HG02798 (cell line): ENCODE results near the gene SRGAP3.
A peak's percentile ranks its signal among the peaks of the same experiment; 100 is the strongest.

Experiments
- ATAC-seq: cut with Tn5 transposase; IDR thresholded peaks from one replicate; pipeline ENCODE4 v1.9.1; 2021; ENCODE audit warnings: mild to moderate bottlenecking; ENCODE audit not compliant: unreplicated experiment, poor library complexity

The SRGAP3 gene

GRCh38 chr3:8997151-8997550 lies 252.3 kb downstream of the SRGAP3 start:
- ATAC-seq: no peak

- ATAC-seq: no peak
Observed at GRCh38 chr3:8996681-8997121, 252.7 kb downstream of the SRGAP3 start.

DNA sequence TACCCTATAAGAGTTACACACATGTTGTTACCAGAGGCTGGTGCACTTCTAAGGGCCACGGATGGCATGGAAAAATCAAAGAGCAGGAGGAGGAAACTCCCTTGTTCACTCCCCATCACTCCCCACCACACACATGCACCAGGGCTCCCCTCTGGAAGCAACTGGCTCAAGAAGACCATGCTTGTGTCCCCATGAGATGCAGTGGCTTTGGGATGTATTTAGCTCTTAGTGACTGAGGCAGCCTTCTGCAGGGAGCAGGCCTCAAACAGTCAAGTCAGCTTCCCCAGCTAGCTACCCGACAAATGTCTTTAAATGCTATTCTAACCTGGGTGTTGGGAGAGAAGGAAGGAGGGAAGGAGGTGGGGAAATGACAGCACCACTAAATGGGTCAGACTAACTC lies 253.2 kb downstream of the SRGAP3 start:
- no peak for ATAC-seq

GRCh38 chr3:8994226-8994625 lies 255.2 kb downstream of the SRGAP3 start:
- ATAC-seq: no peak

GRCh38 chr3:8993331-8993730 lies 256.1 kb downstream of the SRGAP3 start:
- ATAC-seq: no peak

- ATAC-seq: no peak
Observed at GRCh38 chr3:8992854-8993253, 256.6 kb downstream of the SRGAP3 start.

DNA sequence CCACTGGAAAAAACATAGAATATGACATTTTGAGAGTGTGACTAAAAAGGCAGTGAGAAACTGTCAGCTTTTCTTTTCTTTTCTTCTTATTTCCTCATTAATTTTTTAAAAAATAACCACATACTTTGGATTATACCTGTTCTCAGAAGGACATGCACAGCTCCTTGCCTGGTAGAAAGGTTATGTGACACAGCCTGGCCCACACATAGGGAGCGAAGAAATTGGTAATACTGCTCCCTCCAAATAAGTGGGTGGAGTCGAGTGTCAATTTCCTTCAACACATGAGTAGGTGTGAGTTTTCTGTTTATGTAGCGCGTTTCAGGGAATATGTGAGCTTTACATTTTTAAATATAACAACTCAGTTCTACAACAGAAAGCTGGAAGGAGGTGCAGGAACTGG lies 257.2 kb downstream of the SRGAP3 start:
- ATAC-seq: no peak

- ATAC-seq: no peak
Observed at GRCh38 chr3:8990266-8991215, 258.9 kb downstream of the SRGAP3 start.

DNA sequence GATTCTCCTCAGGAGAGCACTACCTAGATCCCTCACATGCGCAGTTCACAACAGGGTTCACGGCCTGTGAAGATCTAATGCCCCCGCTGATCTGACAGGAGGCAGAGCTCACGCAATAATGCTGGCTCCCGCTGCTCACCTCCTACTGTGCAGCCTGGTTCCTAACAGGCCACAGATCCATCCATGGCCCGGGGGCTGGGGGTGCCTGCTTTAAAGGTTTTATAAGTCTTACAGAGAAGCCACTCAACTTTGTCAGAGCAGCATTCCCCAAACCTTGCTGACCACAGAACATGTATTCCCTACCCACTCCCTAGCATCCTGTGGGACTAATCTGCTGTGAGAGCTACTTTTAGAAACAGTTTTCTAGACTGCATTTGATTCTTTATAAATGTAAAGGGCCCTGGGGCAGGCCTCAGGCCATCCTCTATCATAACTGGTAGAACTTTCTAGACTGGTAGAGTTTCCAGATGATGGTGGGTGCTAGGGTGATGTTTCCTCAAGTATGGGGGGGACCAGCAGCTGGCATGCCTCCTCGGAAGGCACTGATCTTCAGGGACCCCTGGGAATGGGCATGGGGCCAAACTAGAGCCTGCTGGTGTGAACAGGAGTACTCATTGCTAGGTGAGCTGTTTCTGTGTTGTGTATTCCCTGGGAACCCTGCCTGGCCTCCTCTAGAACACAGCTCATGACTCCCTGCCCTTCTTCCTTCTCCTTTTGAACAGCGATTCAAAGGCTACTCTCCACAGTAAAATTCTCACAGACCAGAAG lies 260.5 kb downstream of the SRGAP3 start:
- ATAC-seq: no peak

- no peak for ATAC-seq
Observed at GRCh38 chr3:8988384-8988655, 261.1 kb downstream of the SRGAP3 start.

DNA sequence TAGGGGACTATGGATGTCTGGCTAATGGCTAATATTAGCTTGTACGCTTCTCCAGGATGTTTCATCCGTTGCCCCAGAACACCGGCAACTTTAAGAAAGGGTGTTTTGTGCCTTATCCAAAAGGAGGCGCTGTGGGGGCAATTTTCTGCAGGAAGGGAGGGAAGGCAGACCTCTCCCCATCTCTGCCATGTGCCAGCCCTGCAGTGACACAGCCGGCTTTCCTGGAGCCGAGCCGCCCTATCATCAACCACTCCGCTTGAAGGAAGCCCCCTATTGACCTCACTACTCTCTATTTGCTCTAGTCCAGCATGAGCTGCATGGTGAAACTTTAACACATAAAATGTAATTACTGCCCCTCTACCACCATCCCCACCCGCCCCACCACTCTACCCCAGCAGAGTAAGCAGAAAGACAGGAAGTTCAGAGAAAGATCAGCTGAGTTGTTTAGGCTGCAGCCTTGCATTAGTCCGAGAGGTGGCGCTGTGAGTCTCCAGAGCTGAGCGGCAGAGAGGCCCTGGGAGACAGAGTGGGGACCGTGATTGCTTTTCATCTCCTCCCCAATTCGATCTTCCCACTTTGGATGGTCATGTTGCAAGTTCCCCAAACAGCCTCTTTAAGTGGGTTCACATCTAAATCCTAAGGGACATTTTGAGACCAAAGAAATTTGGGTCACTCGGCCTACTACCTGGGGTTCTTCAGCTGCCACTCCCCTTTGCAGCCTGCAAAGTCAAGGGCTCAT lies 261.6 kb downstream of the SRGAP3 start:
- peak; percentile 63 for ATAC-seq

DNA sequence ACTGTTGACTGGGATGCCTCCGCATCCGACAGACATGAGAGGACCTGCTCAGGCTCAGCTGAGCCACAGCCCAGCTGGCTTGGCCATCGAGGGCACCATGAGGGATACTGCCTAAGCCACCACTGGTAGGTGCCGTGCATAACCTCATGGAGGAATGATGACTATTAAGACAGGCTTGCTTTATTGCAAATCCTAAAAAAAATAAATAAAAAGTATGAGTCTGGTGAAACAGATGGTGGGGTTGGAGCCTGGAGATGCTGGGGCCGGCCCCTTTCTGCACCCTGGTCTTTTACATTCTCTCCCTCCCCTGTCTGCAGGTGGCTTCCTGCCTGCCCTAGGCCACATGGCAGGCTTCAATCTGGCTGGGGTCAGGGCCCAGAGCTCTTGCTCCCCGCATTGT lies 262.2 kb downstream of the SRGAP3 start:
- no peak for ATAC-seq

- no peak for ATAC-seq
Observed at GRCh38 chr3:8986741-8987140, 262.7 kb downstream of the SRGAP3 start.

DNA sequence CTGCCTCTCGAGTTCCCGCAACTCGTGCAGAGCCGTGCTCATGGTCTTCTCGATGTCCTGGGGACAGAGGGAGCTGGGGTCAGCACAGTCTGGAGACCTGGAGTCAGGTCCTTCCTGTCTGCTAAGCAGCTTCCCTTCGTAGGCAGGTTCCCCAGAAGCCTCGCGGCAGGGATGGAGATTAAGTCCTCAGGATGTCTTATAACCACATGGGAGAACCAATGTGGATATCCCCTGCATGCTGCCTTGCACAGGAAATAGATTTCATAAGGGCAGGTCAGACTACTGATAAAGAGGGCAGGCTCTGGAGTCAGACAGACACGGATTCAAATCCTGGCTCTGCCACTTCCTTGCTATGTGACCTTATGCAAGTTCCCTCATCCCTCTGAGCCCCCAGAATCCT lies 263.6 kb downstream of the SRGAP3 start:
- no peak for ATAC-seq

GRCh38 chr3:8985411-8985831 lies 264.0 kb downstream of the SRGAP3 start:
- ATAC-seq: no peak

DNA sequence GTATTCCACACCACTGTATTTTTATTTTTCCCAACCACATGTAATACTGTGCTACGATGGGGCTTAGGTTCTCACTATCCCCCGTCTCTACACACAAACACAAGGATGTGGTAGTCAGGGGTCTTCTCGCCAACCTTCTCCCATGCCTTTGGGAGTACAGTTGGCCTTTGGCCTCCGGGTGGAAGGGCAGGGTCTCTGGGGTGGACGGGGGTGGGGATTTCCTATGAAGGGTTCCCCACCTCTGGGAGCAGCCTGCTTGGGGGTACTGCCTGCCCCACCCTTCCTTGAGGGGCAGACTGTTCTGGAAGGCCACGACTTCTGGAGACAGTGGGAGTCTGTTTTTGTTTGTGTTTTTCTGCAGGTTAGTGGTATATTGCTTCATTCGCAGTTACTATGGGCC lies 264.9 kb downstream of the SRGAP3 start:
- no peak for ATAC-seq

GRCh38 chr3:8984081-8984480 lies 265.4 kb downstream of the SRGAP3 start:
- no peak for ATAC-seq

DNA sequence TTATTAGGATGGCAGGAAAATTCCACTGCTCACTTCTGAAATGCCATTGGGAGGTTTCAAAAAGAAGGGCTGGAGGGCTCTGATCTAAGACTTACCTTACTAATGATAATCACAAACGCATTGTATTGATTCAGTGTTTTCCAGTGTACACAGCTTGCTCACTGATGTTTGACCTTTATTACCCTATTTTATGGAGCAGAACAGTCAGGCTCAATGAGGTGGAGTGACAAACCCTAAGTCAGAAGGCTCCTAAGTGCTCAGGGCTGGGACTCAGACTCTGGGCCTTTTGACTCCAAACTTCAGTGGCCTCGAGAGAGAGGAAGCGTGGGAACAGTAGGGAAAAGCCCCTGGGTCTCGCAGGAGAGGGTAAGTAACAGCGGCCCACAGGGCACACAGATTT lies 265.9 kb downstream of the SRGAP3 start:
- ATAC-seq: no peak

DNA sequence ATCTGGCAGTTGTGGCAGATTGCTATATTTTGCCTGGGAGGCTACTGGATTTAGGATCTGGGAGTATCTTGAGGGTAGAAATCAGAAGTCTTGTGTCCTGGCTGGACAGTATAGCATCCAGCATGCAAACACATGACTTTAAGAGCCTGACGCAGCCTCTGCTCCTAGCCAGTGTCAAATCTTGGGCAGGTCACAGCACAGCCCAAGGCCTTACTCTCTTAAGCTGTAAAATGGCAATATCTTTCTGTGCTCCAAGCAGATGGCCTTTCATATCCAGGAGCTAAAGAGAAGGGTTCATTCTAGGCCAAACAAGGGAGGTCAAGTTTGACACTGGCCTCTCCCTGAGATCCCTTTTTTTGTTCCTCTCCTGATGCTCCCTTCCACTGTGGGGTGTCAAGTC lies 266.4 kb downstream of the SRGAP3 start:
- ATAC-seq: no peak

DNA sequence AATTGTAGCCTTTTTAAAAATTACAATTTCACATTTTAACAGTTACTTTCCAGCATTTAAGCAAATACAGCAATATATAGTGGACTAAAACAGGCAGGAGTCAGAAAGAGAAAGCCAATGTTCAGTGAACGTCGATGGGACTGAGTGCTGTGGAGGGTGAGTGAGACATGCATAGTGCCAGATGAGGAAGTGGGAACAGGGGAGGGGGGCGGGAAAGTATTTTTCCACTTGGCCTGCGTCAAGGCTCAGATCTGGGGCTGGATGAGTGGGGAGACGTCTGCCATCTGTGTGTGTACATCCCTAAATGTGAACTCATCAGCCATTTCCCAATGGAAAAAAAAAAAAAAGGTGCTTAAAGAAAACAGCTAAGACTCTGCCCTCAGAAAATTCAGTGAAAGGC lies 266.9 kb downstream of the SRGAP3 start:
- ATAC-seq: no peak

- no peak for ATAC-seq
Observed at GRCh38 chr3:8981700-8982099, 267.7 kb downstream of the SRGAP3 start.
